Mesothelial cell of epicardium (in vitro differentiated cells): ENCODE data around the gene MELTF. TPM values are rescaled to one million over a fixed set of nuclear protein-coding genes. Genes with fewer than 3 reads are reported as not detected.
A peak's percentile ranks its signal among the peaks of the same experiment; 100 is the strongest.

Source experiments
- DNase-seq, 2 experiments: peaks; one replicate each; pipeline ENCODE4 v3.0.0; 2021; ENCODE audit warnings: low spot score in 2 of 2; ENCODE audit not compliant: unreplicated experiment in 2 of 2
- H3K27ac Mint-ChIP-seq: 2 replicates; pipeline ENCODE4 v1.8.0; 2021; ENCODE audit warnings: mixed read lengths
- H3K27me3 Mint-ChIP-seq: 2 replicates; pipeline ENCODE4 v1.8.0; 2021; ENCODE audit warnings: low read depth, mixed read lengths
- H3K36me3 Mint-ChIP-seq: 2 replicates; pipeline ENCODE4 v1.8.0; 2021; ENCODE audit warnings: mixed read lengths
- H3K4me1 Mint-ChIP-seq: 2 replicates; pipeline ENCODE4 v1.8.0; 2021; ENCODE audit warnings: mixed read lengths
- H3K4me3 Mint-ChIP-seq: 2 replicates; pipeline ENCODE4 v1.8.0; 2021; ENCODE audit warnings: mild to moderate bottlenecking, moderate library complexity, mixed read lengths
- H3K9me3 Mint-ChIP-seq: 2 replicates; pipeline ENCODE4 v1.8.0; 2021; ENCODE audit warnings: mixed read lengths
- total RNA-seq: library from RNA; stranded (reverse); gene quantifications from 3 replicates; pipeline ENCODE4 v1.2.1, GENCODE V29; 2021
- TF ChIP-seq, protein P1 (sequence below): fragments of 200-600 bp; sonication (generic); IDR thresholded peaks from one replicate; pipeline ENCODE4 v1.5.0; 2021; ENCODE audit warnings: antibody characterized with exemption; ENCODE audit not compliant: unreplicated experiment

Gene MELTF
- total RNA-seq, 1 donor from 2014 or later, result 9.2 TPM

DNA sequence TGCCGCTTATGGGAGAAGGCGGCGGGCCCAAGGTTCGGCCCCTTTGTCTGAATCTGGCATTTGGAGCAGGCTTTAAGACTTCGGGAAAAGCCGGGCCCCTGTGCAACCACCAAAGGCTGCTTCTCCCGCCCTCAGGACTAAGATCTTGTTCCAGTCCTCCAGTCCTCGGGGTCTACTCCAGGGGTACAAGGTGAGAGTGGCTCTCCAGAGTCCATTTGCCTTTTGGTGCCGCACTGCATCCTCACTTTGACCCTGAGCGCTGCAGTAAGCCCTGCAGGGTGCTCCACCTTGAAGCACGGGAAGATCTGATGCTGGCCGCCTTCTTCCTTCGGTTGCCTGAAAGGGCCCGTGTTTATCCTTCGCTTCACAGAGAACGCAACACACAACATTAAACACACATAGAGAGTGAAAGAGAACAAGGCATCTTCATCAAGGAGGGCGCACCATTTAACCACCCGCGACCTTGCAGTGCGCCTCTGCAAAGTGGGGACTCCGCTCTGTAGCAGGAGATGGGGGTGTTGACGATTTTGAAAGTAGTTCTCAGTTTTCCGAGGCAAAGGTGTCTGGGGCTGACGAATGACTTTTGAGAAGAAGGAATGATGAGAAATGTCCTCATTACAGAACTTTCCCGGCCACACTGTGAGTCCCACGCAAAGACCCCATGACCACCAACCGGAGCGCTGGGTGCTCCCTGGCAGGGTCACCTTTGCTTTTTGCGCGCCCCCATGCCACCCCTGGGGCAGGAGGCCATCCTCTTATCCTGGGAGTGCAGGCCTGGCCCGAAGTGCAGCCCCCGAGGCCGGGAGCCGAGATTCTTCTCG lies 62.0 kb downstream of the MELTF start:
- Mint-ChIP-seq H3K4me3 (peak overlapping the region; percentile 64), H3K4me1 (no peaks in the 10 kb centered on the region), H3K27me3 (peaks cover 72% of the 10 kb centered on the region), H3K36me3 (no peaks in the 10 kb centered on the region), H3K9me3 (no peaks in the 10 kb centered on the region), H3K27ac (no peak overlapping the region)
- TF ChIP-seq, protein P1, sequence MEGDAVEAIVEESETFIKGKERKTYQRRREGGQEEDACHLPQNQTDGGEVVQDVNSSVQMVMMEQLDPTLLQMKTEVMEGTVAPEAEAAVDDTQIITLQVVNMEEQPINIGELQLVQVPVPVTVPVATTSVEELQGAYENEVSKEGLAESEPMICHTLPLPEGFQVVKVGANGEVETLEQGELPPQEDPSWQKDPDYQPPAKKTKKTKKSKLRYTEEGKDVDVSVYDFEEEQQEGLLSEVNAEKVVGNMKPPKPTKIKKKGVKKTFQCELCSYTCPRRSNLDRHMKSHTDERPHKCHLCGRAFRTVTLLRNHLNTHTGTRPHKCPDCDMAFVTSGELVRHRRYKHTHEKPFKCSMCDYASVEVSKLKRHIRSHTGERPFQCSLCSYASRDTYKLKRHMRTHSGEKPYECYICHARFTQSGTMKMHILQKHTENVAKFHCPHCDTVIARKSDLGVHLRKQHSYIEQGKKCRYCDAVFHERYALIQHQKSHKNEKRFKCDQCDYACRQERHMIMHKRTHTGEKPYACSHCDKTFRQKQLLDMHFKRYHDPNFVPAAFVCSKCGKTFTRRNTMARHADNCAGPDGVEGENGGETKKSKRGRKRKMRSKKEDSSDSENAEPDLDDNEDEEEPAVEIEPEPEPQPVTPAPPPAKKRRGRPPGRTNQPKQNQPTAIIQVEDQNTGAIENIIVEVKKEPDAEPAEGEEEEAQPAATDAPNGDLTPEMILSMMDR, result no peak
- DNase-seq, result no peak

DNA sequence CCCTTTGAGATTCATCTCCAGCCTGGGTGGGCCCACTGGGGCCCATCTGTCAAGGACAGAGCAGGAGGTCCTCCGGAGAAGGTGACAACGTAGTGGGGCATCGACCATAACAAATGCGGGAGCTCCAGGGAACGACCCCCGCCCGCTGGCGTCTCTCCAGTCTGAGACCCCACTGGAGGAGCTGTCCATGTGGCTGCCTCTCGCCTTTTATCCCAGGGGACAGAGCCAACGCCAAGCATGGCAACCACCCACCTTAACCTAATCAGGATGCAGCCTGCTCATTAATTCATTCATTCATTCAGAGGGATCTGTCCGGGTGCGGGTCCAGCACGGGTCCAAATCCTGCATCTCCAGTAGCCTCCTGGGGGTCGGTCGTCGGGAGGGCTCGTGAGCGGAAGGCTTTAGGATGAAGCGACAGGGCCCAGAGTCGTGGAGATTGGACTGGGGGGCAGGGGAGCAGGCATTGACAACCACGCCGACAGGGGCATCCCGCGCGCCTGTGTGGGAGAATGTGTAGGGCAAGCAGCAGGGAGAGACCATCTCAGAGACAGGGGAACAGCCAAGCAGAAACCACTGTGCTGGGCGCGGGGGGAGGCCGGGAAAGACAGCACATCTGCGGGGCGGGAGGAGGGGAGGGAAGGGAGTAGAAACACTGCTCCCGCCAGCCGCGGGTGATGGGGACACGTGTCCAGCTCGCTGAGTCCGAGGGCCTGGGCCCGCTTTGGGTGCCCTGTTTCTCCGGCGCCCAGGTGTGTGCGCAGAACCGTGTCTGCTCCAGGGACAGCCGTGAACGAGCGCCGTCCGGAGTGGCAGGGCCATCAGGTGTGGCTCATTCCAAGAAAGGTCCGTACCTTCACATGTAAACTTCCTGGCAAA lies 62.9 kb downstream of the MELTF start:
- H3K4me1 Mint-ChIP-seq, result no peaks in the 10 kb centered on the region
- TF ChIP-seq, protein P1, result no peak
- no peak for DNase-seq
- peak overlapping the region; percentile 26 for H3K4me3 Mint-ChIP-seq
- H3K9me3 Mint-ChIP-seq, result no peaks in the 10 kb centered on the region
- no peak overlapping the region for H3K27ac Mint-ChIP-seq
- H3K27me3 Mint-ChIP-seq, result peaks cover 80% of the 10 kb centered on the region
- H3K36me3 Mint-ChIP-seq, result no peaks in the 10 kb centered on the region

DNA sequence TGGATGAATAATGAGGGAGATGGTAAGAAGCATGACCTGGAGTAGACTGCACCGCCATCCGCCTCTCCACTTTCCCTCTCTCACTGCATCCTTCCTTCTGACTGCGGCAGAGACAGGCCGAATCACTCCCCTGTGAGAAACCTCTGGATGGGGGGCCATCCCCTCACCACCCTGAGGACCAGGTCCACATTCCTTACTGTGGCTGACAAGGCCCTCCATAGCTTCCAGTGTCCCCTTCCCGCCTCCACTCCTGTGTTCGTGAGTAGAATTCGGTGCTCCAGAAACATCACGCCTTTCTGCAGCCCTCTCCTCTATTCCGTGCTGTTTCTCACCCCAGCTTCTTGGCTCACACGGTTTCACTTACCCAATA lies 63.8 kb downstream of the MELTF start:
- no peak for DNase-seq
- peaks cover 80% of the 10 kb centered on the region for H3K27me3 Mint-ChIP-seq
- no peak overlapping the region for H3K4me3 Mint-ChIP-seq
- TF ChIP-seq, protein P1, result no peak
- no peaks in the 10 kb centered on the region for H3K9me3 Mint-ChIP-seq
- H3K4me1 Mint-ChIP-seq, result no peaks in the 10 kb centered on the region
- H3K36me3 Mint-ChIP-seq, result no peaks in the 10 kb centered on the region
- no peak overlapping the region for H3K27ac Mint-ChIP-seq

DNA sequence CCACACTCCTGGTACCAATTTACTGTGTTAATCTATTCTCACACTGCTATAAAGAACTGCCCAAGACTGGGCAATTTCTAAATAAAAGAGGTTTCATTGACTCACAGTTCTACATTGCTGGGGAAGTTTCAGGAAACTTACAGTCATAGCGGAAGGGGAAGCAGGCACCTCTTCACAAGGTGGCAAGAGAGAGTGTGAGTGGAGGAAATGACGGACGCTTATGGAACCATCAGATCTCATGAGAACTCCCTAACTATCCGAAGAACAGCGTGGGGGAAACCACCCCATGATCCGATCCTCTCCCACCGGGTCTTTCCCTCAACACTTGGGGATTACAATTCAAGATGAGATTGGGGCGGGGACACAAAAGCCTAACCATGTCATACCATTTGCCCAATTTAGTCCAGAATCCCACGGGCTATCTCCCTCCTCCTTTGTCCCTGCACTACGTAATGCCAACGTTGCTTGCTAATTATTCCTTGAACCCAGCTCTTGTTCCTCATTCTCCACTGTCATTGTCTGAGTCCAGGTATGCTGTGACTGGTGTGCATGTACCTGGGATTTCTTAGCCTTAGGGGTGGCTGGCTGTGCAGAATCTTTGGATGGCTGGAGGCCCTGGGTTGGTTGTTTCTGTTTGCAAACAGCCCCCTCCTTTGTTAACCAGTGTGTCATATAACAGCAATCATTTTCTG lies 64.4 kb downstream of the MELTF start:
- TF ChIP-seq, protein P1, result no peak
- Mint-ChIP-seq H3K27me3 (peaks cover 79% of the 10 kb centered on the region), H3K27ac (no peak overlapping the region), H3K4me1 (no peaks in the 10 kb centered on the region), H3K36me3 (no peaks in the 10 kb centered on the region), H3K9me3 (no peaks in the 10 kb centered on the region), H3K4me3 (no peak overlapping the region)
- no peak for DNase-seq

DNA sequence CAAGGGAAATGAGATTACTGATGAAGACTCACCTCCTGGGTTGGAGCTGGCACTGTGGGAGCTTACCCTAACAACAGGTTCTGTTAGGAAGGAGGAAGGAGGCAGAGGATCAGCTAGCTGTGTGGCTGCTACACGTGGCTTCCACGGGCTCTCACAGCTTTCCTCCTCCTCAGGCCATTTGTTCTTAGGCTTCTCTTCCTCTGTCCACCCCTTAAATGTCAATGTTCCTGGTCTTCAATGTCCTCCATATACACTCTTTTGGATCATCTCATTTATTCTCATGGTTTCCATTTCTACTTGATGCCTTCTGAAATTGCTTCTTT lies 66.0 kb downstream of the MELTF start:
- Mint-ChIP-seq H3K27ac (no peak overlapping the region), H3K4me3 (no peak overlapping the region), H3K27me3 (peaks cover 91% of the 10 kb centered on the region), H3K36me3 (no peaks in the 10 kb centered on the region), H3K9me3 (no peaks in the 10 kb centered on the region), H3K4me1 (no peaks in the 10 kb centered on the region)
- TF ChIP-seq, protein P1, result no peak
- no peak for DNase-seq
